Measurements from ENCODE around the gene GRAMD2A.

GRCh38 chr15:72124218-72124617 lies 73.4 kb downstream of the GRAMD2A start:
- TF ChIP-seq TCF3 (IDR thresholded peaks at IDR 0.05; ENCODE audit: borderline replicate concordance, insufficient read depth, low read depth, low read length): no peak
- TF ChIP-seq CTCF (IDR thresholded peaks at IDR 0.05 in 2 of 3, conservative IDR thresholded peaks at IDR 0.05 in 1 of 3; ENCODE audit: control insufficient read depth in 2 of 3, extremely low read depth in 1 of 3, insufficient read depth in 1 of 3, low read depth in 3 of 3, low read length in 3 of 3): no peak
- TF ChIP-seq RELA (IDR thresholded peaks at IDR 0.05; ENCODE audit: borderline replicate concordance, partially characterized antibody): no peak
- TF ChIP-seq TARDBP (IDR thresholded peaks at IDR 0.05; ENCODE audit: borderline replicate concordance): no peak
- TF ChIP-seq CBX3 (IDR thresholded peaks at IDR 0.05; ENCODE audit: borderline replicate concordance, low read depth): no peak
- no peak for TF ChIP-seq CEBPB (IDR thresholded peaks at IDR 0.05; ENCODE audit: borderline replicate concordance in 1 of 2, low read depth in 2 of 2, low read length in 2 of 2)
- TF ChIP-seq USF1 (IDR thresholded peaks at IDR 0.05; ENCODE audit: borderline replicate concordance, extremely low read length, insufficient read depth, low read depth, low read length): no peak
- no peak for TF ChIP-seq NRF1 (conservative IDR thresholded peaks at IDR 0.05; ENCODE audit: low read depth, low read length)
- no peak for TF ChIP-seq EZH2 (IDR thresholded peaks at IDR 0.05; ENCODE audit: borderline replicate concordance, control insufficient read depth, low read depth, low read length)
- TF ChIP-seq ZBED1 (IDR thresholded peaks at IDR 0.05; ENCODE audit: borderline replicate concordance): no peak
- no peak for TF ChIP-seq CHD2 (IDR thresholded peaks at IDR 0.05; ENCODE audit: borderline replicate concordance, low read depth, low read length)
- no peak for TF ChIP-seq FOS (IDR thresholded peaks at IDR 0.05; ENCODE audit: borderline replicate concordance, extremely low read depth, insufficient read length)
